Right kidney (tissue), 1 donor: ENCODE data around the gene PEX14.
A peak's percentile ranks its signal among the peaks of the same experiment; 100 is the strongest.
"Not testable (repeated sequence)": the region's sequence is repeated elsewhere in the genome, so short reads cannot be mapped to it uniquely, and the experiment has no call there.

Experiments used
- DNase-seq: peaks from one replicate; pipeline ENCODE4 v3.0.0-alpha.2; 2016

Gene PEX14

DNA sequence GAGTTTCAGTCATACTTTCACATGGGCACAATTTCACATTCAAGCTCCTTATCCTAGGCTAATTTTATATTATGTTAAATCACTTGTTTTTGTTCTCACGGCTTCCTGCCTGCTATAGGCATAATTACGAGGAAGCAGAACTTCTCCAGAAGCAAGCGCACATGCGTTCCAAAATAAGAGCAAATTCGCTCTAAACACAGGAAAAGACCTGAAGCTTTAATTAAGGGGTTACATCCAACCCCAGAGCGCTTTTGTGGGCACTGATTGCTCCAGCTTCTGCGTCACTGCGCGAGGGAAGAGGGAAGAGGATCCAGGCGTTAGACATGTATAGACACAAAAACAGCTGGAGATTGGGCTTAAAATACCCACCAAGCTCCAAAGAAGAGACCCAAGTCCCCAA lies 25.0 kb upstream of the PEX14 start, which contains the start of gene CORT:
Gene CORT (plus strand): TSS at position 281 of the 400 bp plus-strand sequence. CDS start 193 bp downstream, outside the sequence.
- no peak for DNase-seq

DNA sequence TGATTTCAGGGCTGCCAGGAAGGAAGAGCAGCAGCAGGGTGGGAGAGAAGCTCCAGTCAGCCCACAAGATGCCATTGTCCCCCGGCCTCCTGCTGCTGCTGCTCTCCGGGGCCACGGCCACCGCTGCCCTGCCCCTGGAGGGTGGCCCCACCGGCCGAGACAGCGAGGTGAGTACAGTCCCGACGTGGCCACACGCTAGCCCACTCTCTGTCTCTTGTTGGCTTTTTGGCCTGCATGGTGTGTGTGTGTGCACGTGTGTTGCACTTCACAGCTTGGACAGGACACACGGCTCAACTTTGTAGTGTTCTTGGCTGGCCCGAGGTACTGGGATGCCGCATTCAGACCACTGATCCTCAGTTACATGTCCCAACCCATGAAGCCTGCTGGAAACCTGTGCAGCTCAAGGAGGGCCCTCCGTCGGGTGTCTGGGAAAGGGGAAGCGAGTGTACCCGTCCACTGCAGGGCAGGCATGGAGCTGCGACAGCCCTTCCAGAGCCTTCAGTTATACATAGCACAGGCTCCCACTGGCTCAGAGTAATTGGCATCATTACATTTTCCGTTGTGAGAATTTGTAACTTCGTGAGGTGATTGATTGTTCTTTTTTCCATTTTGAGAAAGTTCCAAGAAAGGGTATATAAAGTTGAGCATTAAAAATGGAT lies 24.5 kb upstream of the PEX14 start:
- no peak for DNase-seq

DNA sequence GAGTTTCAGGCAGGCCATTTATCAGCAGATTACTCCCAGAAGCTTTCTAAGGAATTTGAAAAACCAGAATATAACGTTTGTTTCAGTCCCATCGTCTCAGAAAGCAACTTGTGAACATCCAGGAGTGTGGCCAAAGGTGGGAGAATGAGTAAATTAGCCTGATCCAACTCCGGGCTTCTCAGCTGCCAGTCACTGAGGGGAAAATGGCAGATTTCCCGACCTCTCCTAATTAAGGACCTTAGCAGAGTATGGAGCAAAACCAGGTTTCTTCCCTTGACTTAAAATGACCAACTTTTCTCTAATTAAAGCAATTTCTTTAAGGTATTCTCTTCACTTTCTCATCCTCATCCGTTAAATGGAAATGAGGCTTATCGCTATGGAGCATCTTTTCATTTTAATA lies 23.9 kb upstream of the PEX14 start:
- no peak for DNase-seq

GRCh38 chr1:10451287-10451686 lies 23.5 kb upstream of the PEX14 start:
- DNase-seq, result no peak

GRCh38 chr1:10456048-10456447 lies 18.7 kb upstream of the PEX14 start:
- no peak for DNase-seq

GRCh38 chr1:10456661-10457060 lies 18.1 kb upstream of the PEX14 start:
- DNase-seq, result no peak

- DNase-seq, result not testable (repeated sequence)
These were observed 17.3 kb upstream of the PEX14 start for GRCh38 chr1:10457462-10457861.

DNA sequence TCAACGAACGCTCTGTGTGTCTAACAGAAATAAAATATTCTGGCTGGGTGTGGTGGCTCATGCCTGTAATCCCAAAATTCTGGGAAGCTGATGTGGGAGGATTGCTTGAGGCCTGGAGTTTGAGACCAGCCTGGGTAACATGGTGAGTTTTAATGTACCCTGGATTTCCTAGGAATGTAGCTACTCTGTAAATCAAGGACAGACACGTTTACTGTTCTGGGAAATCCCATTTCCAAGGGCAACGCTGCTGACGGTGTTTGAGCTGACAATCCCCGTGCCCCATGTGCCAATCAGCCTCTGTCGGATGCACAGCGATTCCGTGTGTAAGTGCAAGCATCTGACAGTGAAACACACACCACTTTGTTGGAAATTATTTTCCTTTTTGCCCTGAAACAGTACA lies 16.9 kb upstream of the PEX14 start:
- DNase-seq, result no peak

GRCh38 chr1:10459184-10459583 lies 15.6 kb upstream of the PEX14 start:
- no peak for DNase-seq

DNA sequence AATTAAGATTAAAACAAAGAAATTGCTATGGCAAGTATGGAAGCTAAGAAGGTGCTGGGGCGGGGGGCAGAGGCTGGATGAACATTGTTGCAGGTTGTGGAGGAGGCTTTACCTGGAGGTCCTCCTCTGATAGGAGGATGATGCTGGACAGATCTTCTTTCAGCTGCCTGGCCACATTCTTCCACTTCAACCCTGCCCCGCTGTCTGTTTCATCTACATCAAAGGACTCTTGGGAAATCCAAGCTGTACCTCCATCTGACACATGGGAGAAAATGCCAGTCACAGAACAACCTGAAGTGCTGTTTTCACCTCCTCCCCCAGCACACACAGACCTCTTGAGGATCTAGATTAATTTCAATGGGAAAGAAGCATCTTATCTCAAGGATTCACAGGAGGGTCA lies 7.7 kb upstream of the PEX14 start:
- DNase-seq, result no peak

GRCh38 chr1:10470043-10470442 lies 4.7 kb upstream of the PEX14 start:
- DNase-seq, result no peak

GRCh38 chr1:10471411-10472219 lies 3.1 kb upstream of the PEX14 start:
- DNase-seq, result no peak

- DNase-seq, result peak; percentile 90
These were observed 2.3 kb upstream of the PEX14 start, which contains the start of gene DFFA for GRCh38 chr1:10472220-10473144. Gene DFFA, minus strand, starts transcription at chr1:10472529. Its CDS starts 71 bp downstream, at chr1:10472458.

DNA sequence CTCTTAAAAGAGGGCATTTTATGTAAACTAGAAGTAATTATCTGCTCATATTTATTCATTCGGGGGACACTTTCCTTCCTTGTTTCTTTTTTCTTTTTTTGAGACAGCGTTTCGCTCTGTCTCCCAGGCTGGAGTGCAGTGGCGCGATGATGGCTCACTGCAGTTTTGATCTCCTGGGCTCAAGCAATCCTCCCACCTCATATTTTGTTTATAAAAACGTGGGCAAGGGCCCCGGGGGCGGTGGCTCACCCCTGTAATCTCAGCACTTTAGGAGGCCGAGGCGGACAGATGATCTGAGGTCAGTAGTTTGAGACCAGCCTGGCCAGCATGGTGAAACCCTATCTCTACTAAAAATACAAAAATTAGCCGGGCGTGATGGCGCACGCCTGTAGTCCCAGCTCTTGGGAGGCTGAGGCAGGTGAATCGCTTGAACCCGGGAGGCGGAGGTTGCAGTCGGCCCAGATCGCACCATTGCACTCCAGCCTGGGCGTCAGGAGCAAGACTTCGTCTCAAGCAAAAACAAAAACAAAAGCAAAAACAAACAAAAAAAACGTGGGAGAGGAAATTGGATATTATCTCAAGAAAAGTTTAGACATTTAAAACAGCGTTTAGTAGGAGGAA lies 1.5 kb upstream of the PEX14 start:
- peak; percentile 54 for DNase-seq

DNA sequence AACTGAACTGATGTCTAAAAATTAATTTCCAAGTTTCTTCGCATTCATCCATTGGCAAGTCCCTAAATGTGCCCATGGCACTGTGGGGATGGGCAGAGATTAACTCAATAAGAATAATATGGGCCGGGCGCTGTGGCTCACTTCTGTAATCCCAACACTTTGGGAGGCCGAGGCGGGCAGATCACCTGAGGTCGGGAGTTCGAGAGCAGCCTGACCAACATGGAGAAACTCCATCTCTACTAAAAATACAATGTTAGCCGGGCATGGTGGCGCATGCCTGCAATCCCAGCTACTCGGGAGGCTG lies 489 bp upstream of the PEX14 start:
- DNase-seq, result not testable (repeated sequence)

- DNase-seq, result no peak
These were observed 760 bp downstream of the PEX14 start for GRCh38 chr1:10475510-10475909.

DNA sequence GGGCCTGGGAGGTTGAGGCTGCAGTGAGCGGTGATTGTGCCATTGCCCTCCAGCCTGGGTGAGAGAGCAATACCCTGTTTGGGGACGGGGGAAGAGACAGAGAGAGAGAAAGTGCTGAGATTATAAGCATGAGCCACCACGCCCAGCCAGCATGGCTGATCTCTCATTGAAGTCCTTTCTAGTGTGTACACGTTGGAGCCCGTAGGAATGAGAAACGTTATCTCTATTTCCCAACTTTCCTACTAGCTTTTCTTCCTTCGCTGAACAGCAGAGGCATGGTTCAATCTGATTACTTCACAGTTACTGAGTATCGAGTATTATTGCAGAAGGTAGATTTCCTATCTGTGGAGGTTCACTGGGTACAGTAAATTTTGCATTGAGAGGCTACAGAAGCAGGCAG lies 4.5 kb downstream of the PEX14 start:
- no peak for DNase-seq

GRCh38 chr1:10480614-10481013 lies 5.9 kb downstream of the PEX14 start:
- no peak for DNase-seq

DNA sequence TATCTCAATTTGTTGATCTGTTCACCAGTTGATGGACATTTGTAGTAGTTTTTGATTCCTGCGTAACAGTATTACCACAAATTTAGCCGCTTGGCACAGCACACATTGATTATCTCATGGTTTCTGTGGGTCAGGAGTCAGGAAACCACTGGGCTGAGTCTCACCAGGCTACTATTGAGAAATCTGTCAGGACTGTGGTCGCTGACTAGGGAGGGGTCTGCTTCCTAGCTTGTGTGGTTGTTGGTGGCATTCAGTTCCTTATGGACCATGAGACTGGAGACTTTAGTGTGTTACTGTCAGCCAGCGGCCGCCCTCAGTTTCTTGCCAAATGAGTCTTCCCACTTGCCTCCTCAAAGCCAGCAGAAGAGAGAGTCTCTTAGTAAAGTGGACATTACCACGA lies 9.8 kb downstream of the PEX14 start:
- DNase-seq, result no peak

- no peak for DNase-seq
These were observed 14.7 kb downstream of the PEX14 start for GRCh38 chr1:10489291-10490055.

DNA sequence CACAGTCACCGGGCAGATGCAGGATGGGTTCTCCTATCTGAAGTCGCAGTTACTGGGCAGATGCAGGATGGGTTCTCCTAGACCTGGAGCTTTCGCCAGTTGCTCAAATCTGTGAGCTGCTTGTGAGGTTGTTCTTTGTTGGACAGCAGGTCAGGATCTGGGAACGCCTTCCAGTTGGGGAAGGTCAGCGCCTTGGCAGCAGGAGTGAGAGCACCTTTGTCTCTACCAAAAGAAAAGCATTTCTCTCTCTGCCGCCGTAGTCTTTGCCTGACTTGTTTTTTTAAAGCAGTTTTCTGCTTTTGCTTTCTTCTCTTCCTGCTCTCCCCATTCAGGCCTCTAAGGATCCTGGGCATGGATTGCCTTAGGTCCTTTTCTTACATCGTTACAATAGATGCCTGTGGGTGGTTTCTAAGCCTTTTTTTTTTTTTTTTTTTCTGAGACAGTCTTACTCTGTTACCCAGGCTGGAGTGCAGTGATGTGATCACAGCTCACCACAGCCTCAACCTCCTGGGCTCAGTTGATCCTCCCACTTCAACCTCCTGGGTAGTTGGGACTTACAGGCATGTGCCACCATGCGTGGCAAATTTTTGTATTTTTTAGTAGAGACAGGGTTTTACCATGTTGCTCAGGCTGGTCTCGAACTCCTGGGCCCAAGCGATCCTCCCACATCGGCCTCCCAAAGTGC lies 15.7 kb downstream of the PEX14 start:
- DNase-seq, result no peak
